Lower lobe of right lung (tissue), 2 donors: ENCODE measurements around the gene NAA80. TPM values are rescaled to one million over a fixed set of nuclear protein-coding genes. Genes with fewer than 3 reads are reported as not detected.

ENCODE experiments used
- ATAC-seq, 2 donors: fragments of 200-7000 bp; cut with Tn5 transposase; one replicate each; pipeline ENCODE4 v1.9.1; 2020 to 2022; ENCODE audit warnings: mild to moderate bottlenecking in 2 of 2, moderate library complexity in 2 of 2
- DNase-seq: peaks from one replicate; pipeline ENCODE4 v3.0.0-alpha.2; 2020
- H3K27ac ChIP-seq: fragments of 200-600 bp; one replicate; pipeline ENCODE4 v1.8.0; 2022
- H3K27me3 ChIP-seq: fragments of 200-600 bp; one replicate; pipeline ENCODE4 v1.8.0; 2022; ENCODE audit warnings: low read depth
- H3K36me3 ChIP-seq: fragments of 200-600 bp; one replicate; pipeline ENCODE4 v1.8.0; 2022; ENCODE audit warnings: mild to moderate bottlenecking
- H3K4me1 ChIP-seq: fragments of 200-600 bp; one replicate; pipeline ENCODE4 v1.8.0; 2022
- H3K4me3 ChIP-seq: fragments of 200-600 bp; one replicate; pipeline ENCODE4 v1.8.0; 2022; ENCODE audit warnings: mild to moderate bottlenecking
- H3K9me3 ChIP-seq: fragments of 200-600 bp; one replicate; pipeline ENCODE4 v1.8.0; 2022
- CTCF ChIP-seq: fragments of 200-600 bp; IDR thresholded peaks from one replicate; pipeline ENCODE4 v1.8.0; 2022; ENCODE audit warnings: antibody characterized with exemption, mild to moderate bottlenecking
- intact Hi-C: fragments of 100-400 bp; cut with DNase I; formaldehyde crosslinking; loops from one replicate; pipeline ENCODE4 v1.11.0; 2022
- total RNA-seq: library from RNA; stranded (reverse); fragmentation: NEBNext Ultra II Directional; extraction: Animal tissue kit (Norgen Biotek cat#: 25700); gene quantifications from one replicate; pipeline ENCODE4 v1.2.1, GENCODE V29; 2021
- donor health status: DM: no; HTN: yes; CAD: no; lungs with severe emphysema.

Gene NAA80
- total RNA-seq, 1 donor from 2014 or later, result 9.3 TPM

- no peaks in the 10 kb centered on the region for H3K27me3 ChIP-seq
- intact Hi-C loops, result no loop called here
- peaks cover 88% of the 10 kb centered on the region for H3K4me1 ChIP-seq
- peak overlapping the region; percentile 98 for H3K27ac ChIP-seq
- ATAC-seq (no peak), DNase-seq (no peak)
- no peaks in the 10 kb centered on the region for H3K9me3 ChIP-seq
- TF ChIP-seq CTCF, result no peak
- peak overlapping the region; percentile 91 for H3K4me3 ChIP-seq
- H3K36me3 ChIP-seq, result peaks cover 44% of the 10 kb centered on the region
Measured at GRCh38 chr3:50319894-50320625, 20.9 kb upstream of the NAA80 start.

DNA sequence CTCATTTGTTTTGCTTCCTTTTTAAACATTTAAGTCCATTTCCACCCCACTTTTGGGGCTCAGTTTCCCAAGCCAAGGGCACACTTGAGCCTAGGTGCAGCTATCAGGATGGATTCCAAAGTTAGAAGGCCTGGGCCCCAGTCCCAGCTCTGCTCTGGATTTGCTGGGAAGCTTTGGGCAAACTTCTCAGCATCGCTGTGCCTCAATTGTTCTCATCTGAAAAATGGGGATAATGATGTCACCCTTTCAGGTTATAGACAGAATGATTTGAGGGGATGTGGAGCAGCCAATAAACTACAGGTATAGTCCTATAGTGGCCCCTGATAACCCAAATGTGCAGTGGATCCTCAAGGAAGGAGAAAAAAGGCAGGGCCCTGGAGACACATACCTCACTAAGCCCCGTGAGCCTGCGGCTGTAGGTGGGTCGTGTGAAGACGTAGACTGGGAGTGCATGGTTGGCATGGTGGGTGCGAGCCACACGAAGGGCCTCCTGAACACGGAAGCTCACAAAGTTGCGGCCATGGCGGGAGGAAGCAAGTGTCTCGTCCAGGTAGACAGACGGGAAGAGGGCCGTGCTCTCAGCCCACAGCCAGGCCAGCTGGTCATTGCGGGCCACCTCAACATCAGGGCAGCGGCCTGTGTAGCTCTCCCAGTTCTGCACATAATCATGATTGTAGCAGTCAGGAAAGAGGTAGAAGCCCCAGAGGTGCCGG, 20.1 kb upstream of the NAA80 start:
- DNase-seq (no peak), ATAC-seq (no peak)
- intact Hi-C loops, result no loop called here
- Histone ChIP-seq H3K27me3 (no peaks in the 10 kb centered on the region), H3K27ac (peak overlapping the region; percentile 98), H3K36me3 (peaks cover 47% of the 10 kb centered on the region), H3K4me3 (peak overlapping the region; percentile 91), H3K9me3 (no peaks in the 10 kb centered on the region), H3K4me1 (peaks cover 88% of the 10 kb centered on the region)
- no peak for TF ChIP-seq CTCF

DNA sequence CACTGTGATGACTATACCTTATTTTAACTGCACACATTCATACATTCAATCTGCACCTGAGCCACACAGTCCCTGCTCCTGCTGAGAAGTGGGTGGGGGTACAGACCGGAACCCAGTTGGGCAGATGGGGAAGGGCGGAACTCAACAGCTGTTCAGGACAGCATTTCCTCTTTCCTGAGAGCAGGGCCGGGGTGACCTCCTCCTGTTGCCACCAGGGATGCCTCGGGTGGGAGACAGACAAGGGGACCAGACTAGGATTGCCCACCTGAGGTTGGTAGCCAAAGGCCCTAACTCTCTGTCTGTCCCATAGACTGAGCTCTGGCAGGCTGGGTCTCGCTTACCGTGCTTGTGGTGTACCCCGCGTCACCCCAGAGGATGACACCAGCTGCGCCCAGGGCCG, 19.4 kb upstream of the NAA80 start:
- Histone ChIP-seq H3K27ac (peak overlapping the region; percentile 98), H3K36me3 (peaks cover 47% of the 10 kb centered on the region), H3K9me3 (no peaks in the 10 kb centered on the region), H3K27me3 (no peaks in the 10 kb centered on the region), H3K4me3 (peak overlapping the region; percentile 91), H3K4me1 (peaks cover 88% of the 10 kb centered on the region)
- intact Hi-C loops, result no loop called here
- ATAC-seq, result no peak
- TF ChIP-seq CTCF, result no peak
- DNase-seq, result peak; percentile 61

DNA sequence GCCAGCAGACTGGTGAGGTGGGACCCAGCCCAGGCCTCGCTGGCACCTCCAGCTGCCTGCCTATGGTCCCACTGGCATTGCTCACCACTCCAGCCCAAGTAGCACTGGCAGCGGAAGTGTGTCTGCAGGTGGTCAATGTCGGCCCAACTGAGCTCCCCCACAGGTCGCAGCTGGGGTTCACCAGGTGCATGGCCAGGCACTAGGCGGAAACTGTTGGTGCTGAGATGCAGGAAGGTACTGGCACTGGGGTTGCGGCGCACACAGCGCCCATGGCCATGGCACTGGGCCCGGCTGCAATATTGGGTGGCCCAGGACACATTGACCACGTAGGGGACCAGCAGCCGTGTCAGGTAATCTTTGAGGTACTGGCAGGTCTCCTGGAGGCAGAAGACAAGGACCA, 19.0 kb upstream of the NAA80 start:
- TF ChIP-seq CTCF, result no peak
- Histone ChIP-seq H3K9me3 (no peaks in the 10 kb centered on the region), H3K4me3 (peak overlapping the region; percentile 91), H3K36me3 (peaks cover 47% of the 10 kb centered on the region), H3K4me1 (peaks cover 88% of the 10 kb centered on the region), H3K27me3 (no peaks in the 10 kb centered on the region), H3K27ac (peak overlapping the region; percentile 98)
- ATAC-seq, result no peak
- DNase-seq, result no peak
- intact Hi-C loops, result no loop called here

DNA sequence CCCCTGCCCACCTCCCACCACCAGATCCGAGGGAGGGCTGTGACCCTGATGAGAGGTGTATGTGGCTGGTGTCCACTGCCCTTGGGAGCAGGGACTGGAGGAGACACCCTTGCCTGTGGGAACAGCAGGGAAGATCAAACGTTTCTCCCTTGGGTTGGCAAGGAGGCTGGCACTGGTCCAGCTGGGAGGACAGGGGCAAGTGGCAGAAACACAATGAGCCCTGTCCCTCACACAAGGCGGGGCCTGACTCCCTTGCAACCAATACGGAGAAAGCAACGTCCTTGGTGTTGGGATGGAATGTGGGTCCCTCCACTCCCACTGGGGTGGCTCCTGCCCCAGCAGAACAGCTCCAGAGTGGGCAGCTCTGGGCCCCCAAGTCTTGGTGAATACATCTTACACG, 18.1 kb upstream of the NAA80 start:
- ATAC-seq (no peak), DNase-seq (peak; percentile 71)
- Histone ChIP-seq H3K36me3 (peaks cover 47% of the 10 kb centered on the region), H3K27me3 (no peaks in the 10 kb centered on the region), H3K9me3 (no peaks in the 10 kb centered on the region), H3K4me3 (peak overlapping the region; percentile 91), H3K4me1 (peaks cover 81% of the 10 kb centered on the region), H3K27ac (peak overlapping the region; percentile 98)
- intact Hi-C loops, result no loop called here
- no peak for TF ChIP-seq CTCF
